ENCODE data around the gene MTFMT. TPM values are rescaled to one million over a fixed set of nuclear protein-coding genes. Genes with fewer than 3 reads are reported as not detected.
A peak's percentile ranks its signal among the peaks of the same experiment; 100 is the strongest.

Gene MTFMT
- total RNA-seq, 2 experiments from 2014 or later: 19.0 to 19.9 TPM

DNA sequence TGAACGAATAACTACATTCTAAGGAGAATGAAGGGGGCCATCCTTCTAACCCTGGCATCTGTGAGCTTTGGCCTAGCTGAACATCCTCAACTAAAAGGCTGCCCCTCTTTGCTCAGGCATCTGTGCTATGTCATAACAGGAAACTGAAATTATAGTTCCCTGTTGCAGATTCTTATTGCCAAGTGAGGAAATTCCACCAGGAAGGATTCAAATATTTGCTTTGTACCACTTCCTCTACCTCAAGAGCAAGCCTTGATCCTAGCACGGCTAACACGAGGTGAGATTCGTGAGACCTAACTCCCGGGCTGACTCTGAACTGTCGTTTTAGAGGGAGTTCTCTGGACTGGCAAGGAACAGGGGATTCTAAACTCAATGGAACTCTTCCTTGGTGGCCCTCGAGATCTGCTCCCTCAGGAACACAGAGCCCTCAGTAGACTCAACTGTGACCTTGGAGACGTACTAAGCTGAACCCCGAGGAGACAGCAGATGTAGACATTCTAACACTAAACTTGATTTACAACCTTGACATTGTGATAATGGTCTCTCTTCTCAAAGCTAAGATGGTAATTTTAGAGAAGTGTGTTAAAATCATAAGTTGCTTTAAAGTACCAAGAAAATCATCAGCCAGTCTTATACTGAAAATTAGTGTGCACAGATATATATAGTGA is 43.9 kb downstream of the MTFMT start:
- intact Hi-C loops (cut with DNase I, micrococcal nuclease): loop anchor here in 1 of 2 experiments (5.0 kb wide), 1 partner anchor 317 kb away; the partner anchor contains the start of gene RNU5B-1
- CTCF ChIA-PET: no interaction called here
- no peak for ATAC-seq
- no peaks in the 10 kb centered on the region for H3K27me3 Mint-ChIP-seq
- no peaks in the 10 kb centered on the region for H3K9me3 Mint-ChIP-seq (ENCODE audit: low read depth)
- H3K4me1 Mint-ChIP-seq: peaks cover 38% of the 10 kb centered on the region
- POLR2A ChIA-PET: interaction anchor here (0.7 kb wide), 1 partner anchor 50 kb away, joined by 3 read pairs; no protein-coding TSS in a partner anchor
- no peak for DNase-seq
- peak overlapping the region; percentile 74 for H3K27ac Mint-ChIP-seq
- peaks cover 15% of the 10 kb centered on the region for H3K36me3 Mint-ChIP-seq (ENCODE audit: low read depth)
- H3K4me3 Mint-ChIP-seq: no peak overlapping the region

DNA sequence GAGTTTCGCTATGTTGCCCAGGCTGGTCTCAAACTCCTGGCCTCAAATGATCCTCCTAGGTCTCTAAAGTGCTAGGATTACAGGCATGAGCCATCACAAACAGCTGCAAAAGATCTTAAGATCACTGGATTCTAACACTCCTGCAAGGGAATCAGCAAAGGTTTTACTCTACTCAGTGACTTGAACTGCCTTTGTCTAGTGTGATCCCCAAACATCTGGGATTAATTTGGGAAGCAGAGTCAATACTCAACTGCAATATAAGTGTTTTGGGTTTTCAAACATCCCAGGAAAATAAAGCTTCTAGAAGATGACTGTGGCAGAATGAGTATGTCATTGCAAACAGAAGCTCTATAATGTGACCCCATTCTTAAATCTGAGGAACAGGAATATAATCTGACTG is 47.0 kb downstream of the MTFMT start:
- H3K36me3 Mint-ChIP-seq (ENCODE audit: low read depth): peaks cover 31% of the 10 kb centered on the region
- DNase-seq: no peak
- no peaks in the 10 kb centered on the region for H3K9me3 Mint-ChIP-seq (ENCODE audit: low read depth)
- intact Hi-C loops (cut with DNase I, micrococcal nuclease): no loop called here
- ChIA-PET POLR2A (no interaction called here), CTCF (interaction anchor here (0.7 to 1.7 kb wide), 2 partner anchors 33 to 172 kb away, joined by 3 to 6 read pairs; no protein-coding TSS in a partner anchor)
- no peak overlapping the region for H3K4me3 Mint-ChIP-seq
- peaks cover 24% of the 10 kb centered on the region for H3K4me1 Mint-ChIP-seq
- H3K27me3 Mint-ChIP-seq: no peaks in the 10 kb centered on the region
- H3K27ac Mint-ChIP-seq: no peak overlapping the region
- no peak for ATAC-seq

DNA sequence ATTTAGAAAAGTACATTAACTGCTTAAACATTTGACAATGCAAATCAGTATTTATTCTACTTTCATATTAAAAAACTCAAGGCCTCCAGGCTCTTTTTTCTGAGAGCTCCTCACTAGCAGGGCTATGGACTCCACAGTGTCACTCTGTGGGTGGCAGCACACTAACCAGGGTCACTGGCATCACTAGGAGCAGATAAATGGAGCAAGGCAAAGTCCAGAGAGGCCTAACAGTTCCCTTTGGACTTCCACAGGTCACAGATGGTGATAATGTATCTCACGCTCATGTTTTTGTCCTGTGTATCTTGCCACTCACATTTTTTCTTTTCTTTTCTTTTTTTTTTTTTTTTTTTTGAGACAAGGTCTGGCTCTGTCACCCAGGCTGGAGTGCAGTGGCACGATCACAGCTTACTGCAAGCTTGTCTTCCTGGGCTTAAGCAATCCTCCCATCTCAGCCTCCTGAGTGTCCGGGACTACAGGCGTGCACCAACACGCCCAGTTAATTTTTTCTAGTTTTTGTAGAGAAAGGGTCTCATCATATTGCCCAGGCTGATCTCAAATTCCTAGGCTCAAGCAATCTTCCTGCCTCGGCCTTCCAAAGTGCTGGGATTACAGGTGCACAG is 47.5 kb downstream of the MTFMT start:
- ATAC-seq: no peak
- intact Hi-C loops (cut with DNase I, micrococcal nuclease): no loop called here
- CTCF ChIA-PET: interaction anchor here (1.7 kb wide), 1 partner anchor 172 kb away, joined by 6 read pairs; no protein-coding TSS in a partner anchor
- H3K9me3 Mint-ChIP-seq (ENCODE audit: low read depth): no peaks in the 10 kb centered on the region
- no peak overlapping the region for H3K4me3 Mint-ChIP-seq
- H3K36me3 Mint-ChIP-seq (ENCODE audit: low read depth): peaks cover 34% of the 10 kb centered on the region
- POLR2A ChIA-PET: no interaction called here
- no peaks in the 10 kb centered on the region for H3K27me3 Mint-ChIP-seq
- DNase-seq: no peak
- peaks cover 19% of the 10 kb centered on the region for H3K4me1 Mint-ChIP-seq
- no peak overlapping the region for H3K27ac Mint-ChIP-seq

DNA sequence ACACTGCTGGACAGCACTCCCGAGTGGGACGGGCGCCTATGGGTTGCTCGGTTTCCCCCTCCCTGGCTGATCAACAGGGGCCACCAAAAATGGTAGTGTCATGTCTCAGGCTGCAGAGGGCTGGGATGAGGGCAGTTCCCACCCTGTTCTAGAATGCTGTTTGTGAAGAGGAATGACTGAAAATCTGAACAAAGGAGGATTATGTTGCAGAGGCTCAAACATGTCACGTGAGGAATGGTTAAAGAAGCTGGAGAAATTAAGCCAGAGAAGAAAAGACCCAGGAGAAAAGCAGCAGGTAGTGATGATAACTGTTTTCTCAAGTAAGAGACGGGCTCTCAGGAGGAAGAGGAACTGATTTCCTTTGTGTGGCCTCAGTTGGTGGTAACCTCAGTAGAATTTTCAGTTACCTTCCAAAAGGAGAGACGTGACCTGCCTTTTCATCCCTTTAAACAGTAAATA is 50.2 kb downstream of the MTFMT start:
- intact Hi-C loops (cut with DNase I, micrococcal nuclease): no loop called here
- H3K36me3 Mint-ChIP-seq (ENCODE audit: low read depth): peaks cover 39% of the 10 kb centered on the region
- DNase-seq (no peak), ATAC-seq (no peak)
- ChIA-PET POLR2A (no interaction called here), CTCF (interaction anchor here (1.6 kb wide), 1 partner anchor 169 kb away, joined by 3 read pairs; no protein-coding TSS in a partner anchor)
- H3K27ac Mint-ChIP-seq: peak overlapping the region; percentile 3
- no peak overlapping the region for H3K4me3 Mint-ChIP-seq
- H3K4me1 Mint-ChIP-seq: peaks cover 7% of the 10 kb centered on the region
- no peaks in the 10 kb centered on the region for H3K27me3 Mint-ChIP-seq
- no peaks in the 10 kb centered on the region for H3K9me3 Mint-ChIP-seq (ENCODE audit: low read depth)

DNA sequence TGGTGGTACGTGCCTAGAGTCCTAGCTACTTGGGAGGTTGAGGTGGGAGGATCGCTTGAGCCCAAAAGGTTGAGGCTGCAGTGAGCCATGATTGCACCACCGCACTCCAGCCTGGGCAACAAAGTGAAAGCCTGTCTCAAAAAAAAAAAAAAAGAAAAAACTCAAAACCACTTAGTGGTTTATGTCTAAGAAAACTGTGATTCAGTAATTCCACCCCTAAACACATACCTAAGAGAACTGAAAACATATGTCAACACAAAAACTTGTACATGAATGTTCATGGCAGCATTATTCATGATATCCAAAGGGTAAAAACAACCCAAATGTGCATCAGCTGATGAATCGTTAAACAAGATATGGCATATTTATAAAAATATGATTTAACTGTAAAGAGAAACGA is 54.0 kb downstream of the MTFMT start:
- H3K36me3 Mint-ChIP-seq (ENCODE audit: low read depth): peaks cover 38% of the 10 kb centered on the region

DNA sequence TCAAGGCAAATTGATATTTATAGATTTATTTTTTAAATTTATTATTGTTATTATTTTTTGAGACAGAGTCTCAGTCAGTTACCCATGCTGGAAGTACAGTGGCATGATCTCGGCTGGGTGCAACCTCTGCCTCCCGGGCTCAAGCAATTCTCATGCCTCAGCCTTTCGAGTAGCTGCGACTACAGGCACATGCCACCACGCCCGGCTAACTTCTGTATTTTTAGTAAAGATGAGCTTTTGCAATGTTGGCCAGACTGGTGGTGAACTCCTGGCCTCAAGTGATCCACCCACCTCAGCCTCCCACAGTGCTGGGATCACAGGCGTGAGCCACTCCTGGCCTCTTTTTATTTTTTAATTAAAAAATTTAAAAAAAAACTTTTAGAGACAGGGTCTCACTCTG is 58.7 kb downstream of the MTFMT start:
- DNase-seq (no peak), ATAC-seq (no peak)
- Mint-ChIP-seq H3K4me1 (peaks cover 3% of the 10 kb centered on the region), H3K9me3 (ENCODE audit: low read depth) (no peaks in the 10 kb centered on the region), H3K36me3 (ENCODE audit: low read depth) (peaks cover 34% of the 10 kb centered on the region), H3K27me3 (no peaks in the 10 kb centered on the region), H3K27ac (no peak overlapping the region), H3K4me3 (no peak overlapping the region)
- CTCF ChIA-PET: no interaction called here
- intact Hi-C loops (cut with DNase I, micrococcal nuclease): no loop called here
- POLR2A ChIA-PET: interaction anchor here (0.7 kb wide), 1 partner anchor 279 kb away, joined by 6 read pairs; no protein-coding TSS in a partner anchor

More for the DNA sequence above, 54.0 kb downstream of the MTFMT start:
- no peaks in the 10 kb centered on the region for H3K27me3 Mint-ChIP-seq
- no peak overlapping the region for H3K27ac Mint-ChIP-seq
- intact Hi-C loops (cut with DNase I, micrococcal nuclease): no loop called here
- DNase-seq (peak; percentile 10), ATAC-seq (no peak)
- ChIA-PET CTCF (interaction anchor here (1.0 kb wide), 1 partner anchor 127 kb away, joined by 3 read pairs; no protein-coding TSS in a partner anchor), POLR2A (no interaction called here)
- no peak overlapping the region for H3K4me3 Mint-ChIP-seq
- peaks cover 4% of the 10 kb centered on the region for H3K4me1 Mint-ChIP-seq
- H3K9me3 Mint-ChIP-seq (ENCODE audit: low read depth): no peaks in the 10 kb centered on the region

DNA sequence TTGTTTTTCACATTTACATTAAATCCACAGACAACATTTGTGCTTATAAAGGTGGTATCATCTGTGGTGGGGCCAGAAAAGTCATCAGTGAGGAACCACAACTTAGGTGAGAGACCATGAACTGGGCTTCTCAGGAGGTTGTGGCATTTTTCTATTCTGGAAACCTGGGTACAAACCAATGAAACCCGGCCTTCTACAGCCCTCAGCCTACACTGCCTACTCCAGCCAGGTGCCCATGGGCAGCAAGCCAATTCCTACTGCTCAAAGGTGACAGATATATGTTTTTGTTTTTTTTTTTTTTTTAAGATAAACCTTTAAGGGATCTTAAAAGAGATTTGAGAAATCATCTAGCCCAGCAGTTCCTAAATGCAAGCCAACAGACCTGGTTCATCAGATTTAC is 60.0 kb downstream of the MTFMT start:
- Mint-ChIP-seq H3K36me3 (ENCODE audit: low read depth) (peaks cover 39% of the 10 kb centered on the region), H3K27me3 (no peaks in the 10 kb centered on the region), H3K4me1 (no peaks in the 10 kb centered on the region), H3K9me3 (ENCODE audit: low read depth) (no peaks in the 10 kb centered on the region), H3K4me3 (no peak overlapping the region), H3K27ac (no peak overlapping the region)
- ATAC-seq: no peak
- intact Hi-C loops (cut with DNase I, micrococcal nuclease): no loop called here
- DNase-seq: no peak
- POLR2A ChIA-PET: no interaction called here
- CTCF ChIA-PET: interaction anchor here (0.6 kb wide), 1 partner anchor 504 kb away, joined by 3 read pairs; no protein-coding TSS in a partner anchor

DNA sequence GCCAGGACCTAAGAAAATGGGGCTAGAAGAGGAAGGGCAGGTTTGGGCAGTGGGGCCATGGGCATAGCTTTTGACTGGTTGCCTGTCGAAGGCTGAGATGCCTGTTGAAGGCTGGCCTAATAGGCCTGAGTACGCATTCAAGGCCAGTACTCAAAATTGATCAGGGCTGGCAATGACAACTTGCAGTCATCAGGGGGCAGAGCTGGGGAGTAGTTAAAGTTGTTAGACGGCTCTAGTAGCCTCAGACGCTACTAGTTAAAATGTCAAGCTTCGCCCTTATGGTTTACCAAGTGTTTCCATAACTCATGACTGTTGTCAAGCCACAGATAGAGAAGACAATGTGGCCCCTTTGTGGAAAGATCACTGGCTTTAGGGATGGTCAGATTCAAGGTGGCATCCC is 68.4 kb downstream of the MTFMT start:
- no peak for DNase-seq
- no peaks in the 10 kb centered on the region for H3K9me3 Mint-ChIP-seq (ENCODE audit: low read depth)
- no peak overlapping the region for H3K4me3 Mint-ChIP-seq
- no peak overlapping the region for H3K27ac Mint-ChIP-seq
- CTCF ChIA-PET: no interaction called here
- peaks cover 47% of the 10 kb centered on the region for H3K36me3 Mint-ChIP-seq (ENCODE audit: low read depth)
- intact Hi-C loops (cut with DNase I, micrococcal nuclease): no loop called here
- no peak for ATAC-seq
- POLR2A ChIA-PET: no interaction called here
- H3K27me3 Mint-ChIP-seq: no peaks in the 10 kb centered on the region
- no peaks in the 10 kb centered on the region for H3K4me1 Mint-ChIP-seq

DNA sequence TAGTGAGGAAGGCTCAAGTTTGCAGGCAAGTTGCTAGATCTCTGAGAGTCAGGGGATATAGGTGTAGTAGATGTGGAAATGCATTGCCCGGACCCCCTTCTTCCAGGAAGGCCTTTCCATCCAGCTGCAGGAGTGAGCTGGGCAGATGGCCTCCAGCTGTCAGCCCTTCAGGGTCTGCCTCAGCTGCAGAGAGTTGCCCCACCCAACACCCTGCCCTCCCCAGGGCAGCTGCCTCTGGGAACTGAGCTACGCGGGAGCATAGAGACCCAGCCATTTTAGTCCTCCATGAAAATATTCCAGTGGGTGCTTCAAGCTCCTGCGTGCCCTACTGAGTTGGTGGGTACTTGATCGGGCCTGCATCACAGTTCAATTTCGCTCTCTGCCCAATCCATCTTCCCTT is 69.3 kb downstream of the MTFMT start:
- Mint-ChIP-seq H3K4me3 (no peak overlapping the region), H3K27me3 (no peaks in the 10 kb centered on the region), H3K4me1 (no peaks in the 10 kb centered on the region), H3K9me3 (ENCODE audit: low read depth) (no peaks in the 10 kb centered on the region), H3K36me3 (ENCODE audit: low read depth) (peaks cover 48% of the 10 kb centered on the region), H3K27ac (no peak overlapping the region)
- CTCF ChIA-PET: no interaction called here
- no peak for ATAC-seq
- POLR2A ChIA-PET: no interaction called here
- no peak for DNase-seq
- intact Hi-C loops (cut with DNase I, micrococcal nuclease): no loop called here

DNA sequence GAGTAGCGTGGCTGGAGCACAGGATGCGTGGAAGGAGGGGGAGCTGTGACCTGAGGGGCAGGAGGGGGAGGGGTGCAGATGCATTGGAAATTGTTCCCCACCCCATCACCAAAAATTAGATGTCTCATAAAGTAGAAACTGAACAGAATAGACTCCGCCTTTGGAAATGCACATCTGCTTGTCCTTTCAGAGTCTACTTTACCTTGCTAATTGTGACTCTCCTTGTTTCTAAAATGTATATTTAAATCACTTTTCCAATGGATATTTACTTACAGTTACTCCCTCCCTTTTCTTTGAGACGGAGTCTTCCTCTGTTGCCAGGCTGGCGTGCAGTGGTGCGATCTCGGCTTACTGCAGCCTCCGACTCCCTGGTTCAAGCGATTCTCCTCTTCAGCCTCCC is 70.3 kb downstream of the MTFMT start:
- intact Hi-C loops (cut with DNase I, micrococcal nuclease): no loop called here
- no peak overlapping the region for H3K4me3 Mint-ChIP-seq
- DNase-seq (no peak), ATAC-seq (no peak)
- H3K27me3 Mint-ChIP-seq: no peaks in the 10 kb centered on the region
- POLR2A ChIA-PET: no interaction called here
- H3K9me3 Mint-ChIP-seq (ENCODE audit: low read depth): no peaks in the 10 kb centered on the region
- H3K4me1 Mint-ChIP-seq: peaks cover 1% of the 10 kb centered on the region
- H3K36me3 Mint-ChIP-seq (ENCODE audit: low read depth): peaks cover 38% of the 10 kb centered on the region
- CTCF ChIA-PET: interaction anchor here (0.6 to 1.0 kb wide), 2 partner anchors 84 to 142 kb away, joined by 3 read pairs; no protein-coding TSS in a partner anchor
- H3K27ac Mint-ChIP-seq: no peak overlapping the region

DNA sequence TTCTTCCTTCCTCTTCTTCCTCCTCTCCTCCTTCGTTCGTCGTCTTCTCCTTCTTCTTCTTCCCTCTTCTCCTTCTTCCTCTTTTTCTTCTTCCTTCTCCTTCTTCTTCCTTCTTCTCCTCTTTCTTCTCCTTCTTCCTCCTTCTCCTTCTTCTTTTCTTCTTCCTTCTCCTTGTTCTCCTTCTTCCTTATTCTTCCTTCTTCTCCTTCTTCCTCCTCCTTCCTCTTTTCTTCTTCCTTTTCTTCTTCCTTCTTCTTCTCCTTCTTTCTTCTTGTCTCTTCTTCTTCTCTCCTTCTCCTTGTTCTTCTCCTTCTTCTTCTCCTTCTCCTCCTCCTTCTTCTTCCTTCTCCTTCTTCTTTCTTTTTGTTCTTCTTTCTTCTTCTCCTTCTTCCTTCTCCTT is 75.0 kb downstream of the MTFMT start:
- ChIA-PET CTCF (no interaction called here), POLR2A (no interaction called here)
- no peak overlapping the region for H3K4me3 Mint-ChIP-seq
- peaks cover 1% of the 10 kb centered on the region for H3K4me1 Mint-ChIP-seq
- H3K36me3 Mint-ChIP-seq (ENCODE audit: low read depth): peaks cover 10% of the 10 kb centered on the region
- no peak for ATAC-seq
- intact Hi-C loops (cut with DNase I, micrococcal nuclease): no loop called here
- H3K27ac Mint-ChIP-seq: no peak overlapping the region
- no peak for DNase-seq
- H3K27me3 Mint-ChIP-seq: no peaks in the 10 kb centered on the region
- no peaks in the 10 kb centered on the region for H3K9me3 Mint-ChIP-seq (ENCODE audit: low read depth)

DNA sequence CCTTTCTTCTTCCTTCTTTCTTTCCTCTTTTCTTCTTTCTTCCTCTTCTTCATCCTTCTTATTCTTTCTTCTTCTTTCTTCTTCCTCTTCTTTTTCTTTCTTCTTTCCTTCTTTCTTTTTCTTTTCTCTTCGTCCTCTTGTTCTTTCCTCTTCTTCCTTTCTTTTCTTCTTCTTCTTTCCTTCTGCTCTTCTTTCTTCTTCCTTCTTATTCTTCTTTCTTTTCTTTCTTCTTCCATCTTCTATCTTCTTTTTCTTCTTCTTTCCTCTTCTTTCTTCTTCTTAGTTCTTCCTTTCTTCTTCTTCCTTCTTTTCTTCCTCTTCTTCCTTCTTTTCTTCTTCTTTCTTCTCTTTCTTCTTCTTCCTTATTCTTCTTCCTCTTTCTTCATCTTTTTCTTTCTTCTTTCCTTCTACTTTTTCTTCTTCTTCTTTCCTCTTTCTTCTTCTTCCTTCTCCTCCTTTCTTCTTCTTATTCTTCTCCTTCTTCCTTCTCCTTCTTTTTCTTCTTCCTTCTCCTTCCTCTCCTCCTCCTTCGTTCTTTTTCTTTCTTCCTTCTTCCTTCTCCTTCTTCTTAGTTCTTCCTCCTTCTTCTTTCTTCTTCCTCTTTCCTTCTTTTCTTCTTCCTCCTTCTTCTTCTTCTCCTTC is 77.5 kb downstream of the MTFMT start:
- Mint-ChIP-seq H3K4me1 (peaks cover 1% of the 10 kb centered on the region), H3K4me3 (no peak overlapping the region), H3K27me3 (no peaks in the 10 kb centered on the region), H3K27ac (no peak overlapping the region), H3K36me3 (ENCODE audit: low read depth) (peaks cover 7% of the 10 kb centered on the region), H3K9me3 (ENCODE audit: low read depth) (no peaks in the 10 kb centered on the region)
- ChIA-PET CTCF (no interaction called here), POLR2A (no interaction called here)
- DNase-seq (no peak), ATAC-seq (no peak)
- intact Hi-C loops (cut with DNase I, micrococcal nuclease): no loop called here
